Stromal cell of bone marrow (primary cell): ENCODE results near the gene CREBBP.

Experiments used
- DNase-seq: peaks from one replicate; pipeline ENCODE4 v3.0.0-alpha.2; 2012; ENCODE audit warnings: low read depth

The CREBBP gene

DNA sequence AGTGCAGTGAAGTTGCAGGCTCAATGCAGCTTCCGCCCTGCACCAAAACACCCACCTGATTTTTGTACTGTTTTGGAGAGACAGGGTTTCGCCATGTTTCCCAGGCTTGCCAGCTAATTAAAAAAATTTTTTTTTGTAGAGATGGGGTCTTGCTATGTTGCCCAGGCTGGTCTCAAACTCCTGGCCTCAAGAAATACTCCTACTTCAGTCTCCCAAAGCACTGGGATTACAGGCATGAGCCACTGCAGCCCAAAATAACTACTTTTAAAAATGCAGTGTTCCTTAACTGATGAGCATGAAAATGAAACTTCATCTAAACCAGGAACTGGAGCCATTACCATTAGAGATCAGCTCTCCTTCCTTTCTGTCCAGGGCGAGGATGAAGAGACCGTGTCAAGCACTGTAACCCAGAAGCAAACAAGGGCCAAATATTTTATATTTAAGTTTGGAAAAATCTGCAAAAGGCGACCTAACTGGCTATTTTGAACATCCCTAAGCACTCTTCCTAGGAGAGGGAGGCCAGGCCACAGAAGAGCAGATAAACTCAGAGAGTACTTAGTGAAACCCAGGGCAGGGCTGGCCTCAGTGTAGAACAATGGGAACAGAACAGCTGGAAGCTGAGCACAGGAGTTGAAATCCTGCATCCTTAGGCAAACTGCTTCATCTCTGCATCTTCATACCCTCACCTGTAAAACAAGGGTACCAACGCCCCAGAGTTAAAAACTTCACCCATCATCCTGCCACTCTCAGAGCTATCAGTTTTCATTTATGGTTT lies 24.0 kb downstream of the CREBBP start:
- no peak for DNase-seq

- no peak for DNase-seq
These were observed 25.6 kb downstream of the CREBBP start for GRCh38 chr16:3854750-3855541.

- DNase-seq = no peak
These were observed 30.0 kb downstream of the CREBBP start for GRCh38 chr16:3850544-3850899.

- no peak for DNase-seq
These were observed 30.6 kb downstream of the CREBBP start for GRCh38 chr16:3849751-3850543.

GRCh38 chr16:3846595-3847091 lies 33.9 kb downstream of the CREBBP start:
- DNase-seq = no peak

DNA sequence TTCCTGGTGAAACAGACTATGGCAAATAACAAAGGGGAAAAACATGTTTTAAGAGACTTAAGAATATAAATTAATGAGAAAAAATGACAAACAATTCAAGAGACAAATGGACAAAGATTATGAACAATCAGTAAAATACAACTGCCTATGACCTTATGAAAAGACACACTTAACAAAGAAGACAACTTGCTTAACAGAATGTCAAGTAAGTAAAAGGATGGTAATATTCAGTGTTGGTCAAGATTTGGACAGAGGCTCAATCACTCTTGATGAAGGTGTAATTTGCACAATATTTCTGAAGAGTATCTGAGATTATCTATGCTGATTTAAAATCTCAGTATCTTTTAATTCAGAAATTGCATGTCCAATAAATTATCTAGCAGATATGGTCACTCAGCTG lies 34.4 kb downstream of the CREBBP start:
- no peak for DNase-seq

DNA sequence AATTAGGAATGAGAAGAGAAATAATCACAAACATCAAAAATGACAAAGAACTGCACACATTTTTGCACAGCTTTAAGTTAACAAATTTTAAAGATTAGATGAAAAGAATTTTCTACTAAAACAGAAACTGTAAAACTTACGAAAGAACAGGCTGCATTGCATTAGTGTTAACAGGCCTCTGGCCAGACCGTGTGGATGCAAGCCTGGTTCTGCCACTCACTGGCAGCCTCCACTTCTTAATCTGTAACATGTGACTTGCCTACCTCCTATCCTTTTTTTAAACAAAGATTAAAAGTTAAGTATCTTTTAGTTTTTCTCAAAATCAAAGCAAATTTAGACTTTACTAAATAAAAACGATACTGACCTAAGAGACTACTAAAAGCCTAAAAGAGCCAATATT lies 37.5 kb downstream of the CREBBP start:
- no peak for DNase-seq

DNA sequence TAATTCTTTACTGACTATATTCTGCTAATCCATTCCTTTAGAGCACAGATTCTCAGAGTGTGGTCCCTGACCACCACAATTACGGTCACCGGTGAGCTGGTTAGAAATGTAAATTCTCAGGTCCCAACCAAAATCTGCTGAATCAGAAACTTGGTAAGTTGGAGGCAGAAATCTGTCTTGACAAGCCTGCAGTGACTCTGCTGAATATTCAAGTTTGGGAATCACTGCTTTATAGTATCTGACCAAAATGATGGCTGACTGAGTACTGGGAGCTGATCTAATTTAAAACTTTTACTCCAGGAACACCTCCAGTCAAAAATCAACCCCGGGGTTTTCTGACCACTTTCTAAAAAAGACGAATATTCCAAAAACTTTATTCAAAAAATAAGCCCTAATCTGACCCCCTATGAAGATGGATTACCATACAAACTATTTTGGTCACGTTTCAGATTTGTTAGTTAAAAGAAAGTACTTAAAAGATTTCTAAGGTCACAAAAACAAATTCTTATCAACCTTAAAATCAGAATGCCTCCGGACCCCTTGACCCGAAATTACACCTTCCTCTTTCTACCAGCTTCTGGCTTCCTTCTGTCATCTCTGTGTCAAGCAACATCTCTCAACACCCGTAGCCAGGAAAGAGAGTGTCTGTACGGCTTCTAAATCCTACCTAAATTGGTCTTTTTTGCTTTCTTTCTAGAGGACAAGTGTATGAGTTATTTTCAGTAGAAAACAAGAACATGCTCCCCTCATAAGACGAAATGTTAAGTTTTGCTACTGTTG lies 38.6 kb downstream of the CREBBP start:
- DNase-seq = no peak

GRCh38 chr16:3839402-3840184 lies 40.9 kb downstream of the CREBBP start:
- DNase-seq = no peak

- DNase-seq = no peak
These were observed 41.7 kb downstream of the CREBBP start for GRCh38 chr16:3838600-3839401.

GRCh38 chr16:3837851-3838586 lies 42.5 kb downstream of the CREBBP start:
- no peak for DNase-seq

DNA sequence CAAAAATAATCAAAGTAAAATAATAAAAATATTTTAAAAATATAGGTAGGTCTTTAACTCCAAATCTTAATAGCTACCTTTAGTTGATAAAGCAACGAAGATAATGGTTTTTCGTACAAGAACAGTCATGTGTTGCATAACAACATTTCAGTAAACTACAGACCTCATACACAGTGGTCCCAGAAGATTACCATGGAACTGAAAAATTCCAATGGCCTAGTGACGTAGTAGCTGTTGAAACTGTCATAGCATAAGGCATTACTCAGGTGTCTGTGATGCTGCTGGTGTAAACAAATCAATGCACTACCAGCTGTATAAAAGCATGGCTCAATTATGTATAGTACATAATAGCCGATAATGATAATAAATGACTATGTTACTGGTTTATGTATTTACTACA lies 43.9 kb downstream of the CREBBP start:
- no peak for DNase-seq

- no peak for DNase-seq
These were observed 45.4 kb downstream of the CREBBP start for GRCh38 chr16:3835089-3835602.

GRCh38 chr16:3832668-3833067 lies 47.8 kb downstream of the CREBBP start:
- no peak for DNase-seq

DNA sequence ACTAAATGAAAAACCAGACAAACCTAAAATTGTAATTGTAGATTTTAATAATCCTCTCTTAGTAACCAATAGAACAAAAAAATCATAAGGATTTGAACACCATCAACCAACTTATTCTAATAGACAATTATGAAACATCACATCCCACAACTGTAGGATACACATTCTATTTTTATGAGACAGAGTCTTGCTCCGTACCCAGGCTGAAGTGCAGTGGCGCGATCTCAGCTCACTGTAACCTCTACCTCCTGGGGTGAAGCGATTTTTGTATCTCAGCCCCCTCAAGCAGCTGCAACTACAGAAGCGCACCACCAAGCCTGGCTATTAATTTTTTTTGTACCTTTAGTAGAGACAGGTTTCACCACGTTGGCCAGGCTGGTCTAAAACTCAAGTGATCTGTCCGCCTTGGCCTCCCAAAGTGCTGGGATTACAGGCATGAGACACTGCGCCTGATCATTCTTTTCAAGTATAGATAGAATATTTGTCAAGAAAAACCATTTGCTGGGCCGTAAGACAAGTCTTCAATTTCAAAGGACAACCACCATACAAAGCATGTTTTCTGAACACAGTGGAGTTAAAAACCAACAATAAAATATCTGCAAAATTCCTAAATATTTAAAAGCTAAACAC lies 49.8 kb downstream of the CREBBP start:
- DNase-seq = no peak

GRCh38 chr16:3829631-3830536 lies 50.6 kb downstream of the CREBBP start:
- DNase-seq = no peak

DNA sequence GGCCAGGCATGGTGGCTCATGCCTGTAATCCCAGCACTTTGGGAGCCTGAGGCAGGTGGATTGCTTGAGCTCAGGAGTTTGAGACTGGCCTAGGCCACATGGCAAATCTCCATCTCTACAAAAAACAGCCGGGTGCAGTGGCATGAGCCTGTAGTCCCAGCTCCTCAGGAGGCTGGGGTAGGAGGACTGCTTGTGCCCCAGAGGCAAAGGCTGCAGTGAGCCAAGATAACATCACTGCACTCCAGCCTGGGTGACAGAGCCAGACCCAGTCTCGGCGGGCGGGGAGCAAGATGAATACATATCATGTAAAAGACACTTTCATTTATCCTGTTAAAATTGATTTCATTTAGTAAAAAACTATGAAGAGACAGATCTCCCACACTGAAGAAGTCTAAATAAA lies 54.6 kb downstream of the CREBBP start:
- no peak for DNase-seq

- no peak for DNase-seq
These were observed 55.4 kb downstream of the CREBBP start for GRCh38 chr16:3825103-3825502.
